GM18858 (cell line): ENCODE data around the gene OR2A12.
"Not testable (repeated sequence)": the region's sequence is repeated elsewhere in the genome, so short reads cannot be mapped to it uniquely, and the experiment has no call there.

Experiments
- ATAC-seq: cut with Tn5 transposase; IDR thresholded peaks from one replicate; pipeline ENCODE4 v1.9.1; 2021; ENCODE audit not compliant: unreplicated experiment

Gene OR2A12

GRCh38 chr7:144113651-144114050, 27.6 kb downstream of the OR2A12 start:
- ATAC-seq: no peak

GRCh38 chr7:144118341-144118740, 32.3 kb downstream of the OR2A12 start:
- ATAC-seq: no peak

GRCh38 chr7:144122876-144123275, 36.8 kb downstream of the OR2A12 start, which contains the start of gene OR2A14:
Gene OR2A14, plus strand, starts transcription at chr7:144123176. Its CDS starts 5,937 bp downstream, at chr7:144129113.
- ATAC-seq: no peak

- ATAC-seq: peak; percentile 99
Measured at GRCh38 chr7:144127714-144128334, 41.7 kb downstream of the OR2A12 start.

- not testable (repeated sequence) for ATAC-seq
Measured at GRCh38 chr7:144129601-144130000, 43.5 kb downstream of the OR2A12 start.

GRCh38 chr7:144130730-144131129, 44.7 kb downstream of the OR2A12 start:
- ATAC-seq: no peak

GRCh38 chr7:144132262-144132661, 46.2 kb downstream of the OR2A12 start:
- ATAC-seq: no peak

- no peak for ATAC-seq
Measured at GRCh38 chr7:144133307-144133706, 47.2 kb downstream of the OR2A12 start.

- no peak for ATAC-seq
Measured at GRCh38 chr7:144134116-144134515, 48.0 kb downstream of the OR2A12 start.

GRCh38 chr7:144137501-144137900, 51.4 kb downstream of the OR2A12 start:
- no peak for ATAC-seq

GRCh38 chr7:144142187-144142586, 56.1 kb downstream of the OR2A12 start:
- no peak for ATAC-seq

GRCh38 chr7:144144426-144144825, 58.3 kb downstream of the OR2A12 start:
- ATAC-seq: no peak

- no peak for ATAC-seq
Measured at GRCh38 chr7:144148224-144148827, 62.2 kb downstream of the OR2A12 start.
